ENCODE results near the gene UNC79.
"Not testable (repeated sequence)": the region's sequence is repeated elsewhere in the genome, so short reads cannot be mapped to it uniquely, and the experiment has no call there.

Gene UNC79

DNA sequence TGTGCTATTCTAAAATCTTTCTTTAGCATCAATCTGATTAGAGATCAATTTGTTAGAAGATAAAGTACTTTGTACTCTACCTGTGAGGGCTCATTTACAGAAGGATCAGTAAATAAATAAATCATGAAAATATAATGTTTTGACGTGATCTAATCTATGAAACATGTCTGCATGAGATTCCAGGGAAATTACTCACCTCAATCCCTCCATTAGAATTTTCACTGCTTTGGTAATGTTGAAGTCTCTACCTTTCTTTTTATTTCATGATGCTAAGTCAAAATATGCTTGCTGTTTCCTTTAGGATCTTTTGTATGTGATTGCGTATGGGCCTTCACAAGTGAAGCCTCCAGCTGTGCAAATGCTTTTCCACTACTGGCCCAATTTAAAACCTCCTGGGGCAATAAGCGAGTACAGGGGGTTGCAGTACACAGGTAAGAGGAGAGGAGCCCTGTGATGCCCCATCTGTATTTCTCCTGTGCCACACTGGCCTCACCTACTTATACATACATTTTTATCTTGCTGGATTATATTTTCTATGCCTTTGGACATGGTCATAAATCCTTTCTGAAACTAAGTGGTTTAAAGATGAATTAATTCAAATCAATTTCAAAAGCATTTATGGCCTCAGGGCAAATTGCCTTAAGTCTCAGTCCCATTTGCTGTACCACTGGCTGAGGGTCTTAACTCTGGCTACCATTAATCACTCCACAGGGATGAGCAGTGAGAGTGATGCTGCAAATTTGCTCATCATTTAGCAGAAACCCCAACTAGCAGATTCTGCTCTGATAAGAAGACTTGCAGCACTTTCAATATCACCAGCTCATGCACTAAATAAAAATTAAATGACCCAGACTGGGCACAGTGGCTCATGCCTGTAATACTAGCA lies 66.4 kb downstream of the UNC79 start:
- no peaks in the 10 kb centered on the region for H3K9me3 ChIP-seq (ENCODE audit: severe bottlenecking)
- TF ChIP-seq, protein P1, sequence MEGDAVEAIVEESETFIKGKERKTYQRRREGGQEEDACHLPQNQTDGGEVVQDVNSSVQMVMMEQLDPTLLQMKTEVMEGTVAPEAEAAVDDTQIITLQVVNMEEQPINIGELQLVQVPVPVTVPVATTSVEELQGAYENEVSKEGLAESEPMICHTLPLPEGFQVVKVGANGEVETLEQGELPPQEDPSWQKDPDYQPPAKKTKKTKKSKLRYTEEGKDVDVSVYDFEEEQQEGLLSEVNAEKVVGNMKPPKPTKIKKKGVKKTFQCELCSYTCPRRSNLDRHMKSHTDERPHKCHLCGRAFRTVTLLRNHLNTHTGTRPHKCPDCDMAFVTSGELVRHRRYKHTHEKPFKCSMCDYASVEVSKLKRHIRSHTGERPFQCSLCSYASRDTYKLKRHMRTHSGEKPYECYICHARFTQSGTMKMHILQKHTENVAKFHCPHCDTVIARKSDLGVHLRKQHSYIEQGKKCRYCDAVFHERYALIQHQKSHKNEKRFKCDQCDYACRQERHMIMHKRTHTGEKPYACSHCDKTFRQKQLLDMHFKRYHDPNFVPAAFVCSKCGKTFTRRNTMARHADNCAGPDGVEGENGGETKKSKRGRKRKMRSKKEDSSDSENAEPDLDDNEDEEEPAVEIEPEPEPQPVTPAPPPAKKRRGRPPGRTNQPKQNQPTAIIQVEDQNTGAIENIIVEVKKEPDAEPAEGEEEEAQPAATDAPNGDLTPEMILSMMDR (IDR thresholded peaks at IDR 0.05; ENCODE audit: low read depth, low read length), result no peak
- H3K27me3 ChIP-seq (ENCODE audit: insufficient read depth, low read depth, severe bottlenecking), result no peaks in the 10 kb centered on the region
- no peaks in the 10 kb centered on the region for H3K36me3 ChIP-seq
- no peak for DNase-seq
- no peak overlapping the region for H3K27ac ChIP-seq
- no peak overlapping the region for H3K4me3 ChIP-seq (ENCODE audit: low read depth, low read length)

DNA sequence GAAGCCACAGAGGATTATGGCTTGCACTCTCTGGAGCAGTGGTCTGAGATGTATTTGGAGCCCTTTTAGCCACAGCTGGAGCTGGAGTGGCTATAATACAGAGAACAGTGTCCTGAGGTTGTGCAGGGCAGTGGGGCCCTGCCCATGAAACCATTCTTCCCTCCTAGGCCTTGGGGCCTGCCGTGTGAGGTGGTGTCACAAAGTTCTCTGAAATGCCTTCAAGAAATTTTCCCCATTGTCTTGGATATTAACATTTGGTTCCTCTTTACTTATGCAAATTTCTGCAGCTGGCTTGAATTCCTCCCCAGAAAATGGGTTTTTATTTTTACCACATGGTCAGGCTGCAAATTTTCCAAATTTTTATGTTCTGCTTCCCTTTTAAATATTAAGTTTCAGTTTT lies 79.3 kb downstream of the UNC79 start:
- Histone ChIP-seq H3K36me3 (no peaks in the 10 kb centered on the region), H3K27me3 (ENCODE audit: insufficient read depth, low read depth, severe bottlenecking) (no peaks in the 10 kb centered on the region), H3K4me3 (ENCODE audit: low read depth, low read length) (no peak overlapping the region), H3K9me3 (ENCODE audit: severe bottlenecking) (no peaks in the 10 kb centered on the region), H3K27ac (no peak overlapping the region)
- TF ChIP-seq, protein P1 (IDR thresholded peaks at IDR 0.05; ENCODE audit: low read depth, low read length), result no peak
- DNase-seq, result no peak

DNA sequence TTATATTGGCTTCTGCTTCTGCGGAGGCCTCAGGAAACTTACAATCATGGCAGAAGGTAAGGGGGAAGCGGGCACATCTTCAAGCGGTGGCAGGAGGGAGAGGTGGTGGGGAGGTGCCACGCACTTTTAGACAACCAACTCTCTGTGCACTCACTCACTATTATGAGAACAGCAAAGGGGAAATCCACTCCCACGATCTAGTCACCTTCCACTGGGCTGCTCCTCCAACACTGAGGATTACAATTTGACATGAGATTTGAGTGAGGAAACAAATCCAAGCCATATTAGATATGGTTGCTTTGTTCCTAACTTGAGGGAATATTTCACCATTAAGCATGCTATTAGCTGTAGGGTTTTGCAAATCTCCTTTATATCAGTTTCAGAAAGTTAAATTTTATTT lies 80.3 kb downstream of the UNC79 start:
- H3K9me3 ChIP-seq (ENCODE audit: severe bottlenecking), result no peaks in the 10 kb centered on the region
- DNase-seq, result no peak
- TF ChIP-seq, protein P1 (IDR thresholded peaks at IDR 0.05; ENCODE audit: low read depth, low read length), result no peak
- H3K27me3 ChIP-seq (ENCODE audit: insufficient read depth, low read depth, severe bottlenecking), result no peaks in the 10 kb centered on the region
- H3K27ac ChIP-seq, result no peak overlapping the region
- no peak overlapping the region for H3K4me3 ChIP-seq (ENCODE audit: low read depth, low read length)
- no peaks in the 10 kb centered on the region for H3K36me3 ChIP-seq

DNA sequence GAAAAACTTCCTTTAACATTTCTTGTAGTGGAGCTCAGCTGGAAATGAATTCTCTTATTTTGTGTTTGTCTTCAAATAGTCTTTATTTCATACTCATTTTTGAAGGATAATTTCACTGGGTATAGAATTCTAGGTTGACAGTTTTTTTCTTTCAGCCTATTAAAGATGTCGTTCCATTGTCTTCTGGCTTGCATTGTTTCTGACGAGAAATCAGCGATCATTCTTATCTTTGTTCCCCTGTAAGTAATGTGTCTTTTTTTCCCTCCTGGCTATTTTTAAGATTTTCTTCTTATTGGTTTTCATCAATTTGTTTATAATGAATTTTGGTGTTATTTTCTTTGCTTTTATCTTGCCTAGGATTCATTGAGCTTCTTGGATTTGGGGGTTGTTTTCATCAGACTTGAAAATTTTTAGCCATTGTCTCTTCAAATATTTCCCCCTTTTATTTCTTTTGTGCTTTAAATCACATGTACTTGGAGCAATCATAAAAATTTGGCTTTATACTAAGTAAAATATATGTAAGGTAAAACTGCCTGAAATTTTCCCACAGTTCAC lies 89.4 kb downstream of the UNC79 start:
- no peak overlapping the region for H3K4me3 ChIP-seq (ENCODE audit: low read depth, low read length)
- TF ChIP-seq, protein P1 (IDR thresholded peaks at IDR 0.05; ENCODE audit: low read depth, low read length), result no peak
- DNase-seq, result no peak
- H3K36me3 ChIP-seq, result no peaks in the 10 kb centered on the region; the same call in 1 of the 2 replicates
- H3K27ac ChIP-seq, result no peak overlapping the region
- no peaks in the 10 kb centered on the region for H3K27me3 ChIP-seq (ENCODE audit: insufficient read depth, low read depth, severe bottlenecking)
- H3K9me3 ChIP-seq (ENCODE audit: severe bottlenecking), result peaks cover 5% of the 10 kb centered on the region

DNA sequence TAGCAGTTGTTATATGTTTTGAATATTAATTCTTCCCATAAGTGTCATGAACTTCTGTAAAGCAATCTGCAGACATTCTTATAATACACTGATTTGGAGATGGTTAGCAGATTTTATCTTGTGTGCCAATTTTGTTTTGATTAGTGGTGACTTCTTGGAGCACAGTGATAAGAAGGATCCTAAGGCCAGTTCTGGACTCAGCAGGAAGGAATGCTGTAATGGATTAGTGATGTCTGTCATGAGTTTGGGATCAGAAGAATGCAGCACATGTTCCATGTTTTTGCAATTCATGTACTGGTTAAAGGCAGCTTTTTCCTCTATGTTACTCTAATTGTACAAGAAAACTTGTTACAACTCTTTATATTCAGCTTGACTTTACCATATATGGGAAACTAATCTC lies 91.5 kb downstream of the UNC79 start:
- Histone ChIP-seq H3K27me3 (ENCODE audit: insufficient read depth, low read depth, severe bottlenecking) (no peaks in the 10 kb centered on the region), H3K9me3 (ENCODE audit: severe bottlenecking) (peaks cover 5% of the 10 kb centered on the region), H3K4me3 (ENCODE audit: low read depth, low read length) (no peak overlapping the region), H3K27ac (no peak overlapping the region), H3K36me3 (no peaks in the 10 kb centered on the region; the same call in 1 of the 2 replicates)
- DNase-seq, result no peak
- TF ChIP-seq, protein P1 (IDR thresholded peaks at IDR 0.05; ENCODE audit: low read depth, low read length), result no peak

DNA sequence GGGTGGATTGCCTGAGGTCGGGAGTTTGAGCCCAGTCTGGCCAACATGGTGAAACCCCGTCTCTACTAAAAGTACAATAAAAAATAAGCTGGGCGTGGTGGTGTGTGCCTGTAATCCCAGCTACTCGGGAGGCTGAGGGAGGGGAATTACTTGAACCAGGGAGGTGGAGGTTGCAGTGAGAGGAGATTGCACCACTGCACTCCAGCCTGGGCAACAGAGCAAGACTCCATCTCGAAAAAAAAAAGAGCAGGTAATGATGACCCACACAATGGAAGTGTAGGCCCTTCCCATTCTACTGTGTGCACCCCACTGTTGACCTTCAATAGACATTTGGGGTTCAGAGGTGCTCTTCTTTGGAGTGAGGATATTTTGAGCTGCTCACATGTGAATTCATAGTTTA lies 94.5 kb downstream of the UNC79 start:
- not testable (repeated sequence) for DNase-seq; H3K9me3 ChIP-seq (ENCODE audit: severe bottlenecking); H3K4me3 ChIP-seq (ENCODE audit: low read depth, low read length); H3K36me3 ChIP-seq; H3K27me3 ChIP-seq (ENCODE audit: insufficient read depth, low read depth, severe bottlenecking); H3K27ac ChIP-seq
